Measurements from ENCODE around the gene KSR1. TPM values are rescaled to one million over a fixed set of nuclear protein-coding genes. Genes with fewer than 3 reads are reported as not detected.

KSR1 gene
- total RNA-seq, 1 experiment from 2014 or later: 88.9 TPM

- peaks cover 7% of the 10 kb centered on the region for H3K4me1 Mint-ChIP-seq (ENCODE audit: low read depth, unreplicated experiment)
- Histone ChIP-seq H3K27me3 (replicated peaks; ENCODE audit: control insufficient read depth, insufficient read depth, low read length) (no peaks in the 10 kb centered on the region), H3K4me3 (ENCODE audit: low read depth, low read length) (no peak overlapping the region), H3K9me3 (no peaks in the 10 kb centered on the region), H3K36me3 (ENCODE audit: control insufficient read depth, insufficient read depth, low read length) (no peaks in the 10 kb centered on the region), H3K4me1 (no peaks in the 10 kb centered on the region)
- ChIA-PET CTCF (interaction anchor here (1.1 to 3.9 kb wide), 2 partner anchors 18 to 130 kb away, joined by 3 to 16 read pairs; partner anchors contain the start of gene KSR1), POLR2A (no interaction called here)
- no peak overlapping the region for H3K27ac Mint-ChIP-seq (ENCODE audit: unreplicated experiment)
- H3K27me3 Mint-ChIP-seq (ENCODE audit: insufficient read depth, unreplicated experiment): no peaks in the 10 kb centered on the region
- no peak overlapping the region for H3K4me3 Mint-ChIP-seq (ENCODE audit: unreplicated experiment)
- no peak for DNase-seq
- no TSS peak for BruUV-seq (replicated peaks)
- intact Hi-C loops (cut with micrococcal nuclease; ENCODE audit: unreplicated experiment): no loop called here
- no peaks in the 10 kb centered on the region for H3K9me3 Mint-ChIP-seq (ENCODE audit: unreplicated experiment)
- H3K36me3 Mint-ChIP-seq (ENCODE audit: insufficient read depth, unreplicated experiment): no peaks in the 10 kb centered on the region
- no peak for TF ChIP-seq CTCF (IDR thresholded peaks at IDR 0.05; ENCODE audit: insufficient read depth in 1 of 2, low read depth in 1 of 2, low read length in 1 of 2, severe bottlenecking in 1 of 2, unreplicated experiment in 1 of 2)
These were observed 17.0 kb downstream of the KSR1 start for GRCh38 chr17:27473190-27473747.

- Histone ChIP-seq H3K4me1 (no peaks in the 10 kb centered on the region), H3K27me3 (replicated peaks; ENCODE audit: control insufficient read depth, insufficient read depth, low read length) (no peaks in the 10 kb centered on the region), H3K9me3 (no peaks in the 10 kb centered on the region), H3K36me3 (ENCODE audit: control insufficient read depth, insufficient read depth, low read length) (no peaks in the 10 kb centered on the region), H3K4me3 (ENCODE audit: low read depth, low read length) (no peak overlapping the region)
- Mint-ChIP-seq H3K9me3 (ENCODE audit: unreplicated experiment) (no peaks in the 10 kb centered on the region), H3K4me1 (ENCODE audit: low read depth, unreplicated experiment) (peaks cover 7% of the 10 kb centered on the region), H3K4me3 (ENCODE audit: unreplicated experiment) (no peak overlapping the region), H3K27ac (ENCODE audit: unreplicated experiment) (no peak overlapping the region), H3K36me3 (ENCODE audit: insufficient read depth, unreplicated experiment) (no peaks in the 10 kb centered on the region), H3K27me3 (ENCODE audit: insufficient read depth, unreplicated experiment) (no peaks in the 10 kb centered on the region)
- POLR2A ChIA-PET: no interaction called here
- TF ChIP-seq CTCF (IDR thresholded peaks at IDR 0.05; ENCODE audit: insufficient read depth in 1 of 2, low read depth in 1 of 2, low read length in 1 of 2, severe bottlenecking in 1 of 2, unreplicated experiment in 1 of 2): no peak
- no peak for DNase-seq
- intact Hi-C loops (cut with micrococcal nuclease; ENCODE audit: unreplicated experiment): no loop called here
- CTCF ChIA-PET: interaction anchor here (0.7 to 3.9 kb wide), 3 partner anchors 18 to 175 kb away, joined by 3 to 16 read pairs (median 3); partner anchors contain the start of gene KSR1
- no TSS peak for BruUV-seq (replicated peaks)
These were observed 17.7 kb downstream of the KSR1 start for GRCh38 chr17:27473748-27474609.

- Mint-ChIP-seq H3K27ac (ENCODE audit: unreplicated experiment) (no peak overlapping the region), H3K27me3 (ENCODE audit: insufficient read depth, unreplicated experiment) (no peaks in the 10 kb centered on the region), H3K4me1 (ENCODE audit: low read depth, unreplicated experiment) (peaks cover 7% of the 10 kb centered on the region), H3K36me3 (ENCODE audit: insufficient read depth, unreplicated experiment) (no peaks in the 10 kb centered on the region), H3K9me3 (ENCODE audit: unreplicated experiment) (no peaks in the 10 kb centered on the region), H3K4me3 (ENCODE audit: unreplicated experiment) (no peak overlapping the region)
- POLR2A ChIA-PET: no interaction called here
- Histone ChIP-seq H3K9me3 (no peaks in the 10 kb centered on the region), H3K4me1 (no peaks in the 10 kb centered on the region), H3K36me3 (ENCODE audit: control insufficient read depth, insufficient read depth, low read length) (no peaks in the 10 kb centered on the region), H3K27me3 (replicated peaks; ENCODE audit: control insufficient read depth, insufficient read depth, low read length) (no peaks in the 10 kb centered on the region), H3K4me3 (ENCODE audit: low read depth, low read length) (no peak overlapping the region)
- no peak for TF ChIP-seq CTCF (IDR thresholded peaks at IDR 0.05; ENCODE audit: insufficient read depth in 1 of 2, low read depth in 1 of 2, low read length in 1 of 2, severe bottlenecking in 1 of 2, unreplicated experiment in 1 of 2)
- no peak for DNase-seq
- no TSS peak for BruUV-seq (replicated peaks)
- CTCF ChIA-PET: interaction anchor here (0.6 kb wide), 1 partner anchor 72 kb away, joined by 3 read pairs; no protein-coding TSS in a partner anchor
- intact Hi-C loops (cut with micrococcal nuclease; ENCODE audit: unreplicated experiment): no loop called here
These were observed 18.9 kb downstream of the KSR1 start for GRCh38 chr17:27475070-27475673.

Data from Caco-2 (cell line).